ENCODE data around the gene VPS4B. TPM values are rescaled to one million over a fixed set of nuclear protein-coding genes. Genes with fewer than 3 reads are reported as not detected.

VPS4B gene
- 100 to 1,000 TPM in 2 of 3 donors, 10 to 100 TPM in 1; 83.8 to 167 (median 116) TPM for total RNA-seq
- long read RNA-seq, donor 1, transcript VPS4B-201 (11 exons, 3,324 nt): major isoform, 62 of 66 reads
- long read RNA-seq, donor 1, partial matches to known transcripts: 3 of 66 reads
- long read RNA-seq, donor 1, other reads (novel, unspliced or antisense): 1 of 66 reads
- long read RNA-seq, donor 2, transcript VPS4B-201 (11 exons, 3,324 nt): major isoform, 16 of 43 reads
- long read RNA-seq, donor 2, partial matches to known transcripts: 25 of 43 reads
- long read RNA-seq, donor 2, other reads (novel, unspliced or antisense): 0 of 43 reads

- intact Hi-C loops (cut with DNase I, micrococcal nuclease): no loop called here
- peak; percentile 98 for ATAC-seq
- peaks cover 17% of the 10 kb centered on the region for H3K4me1 ChIP-seq (ENCODE audit: low read depth)
- no peaks in the 10 kb centered on the region for H3K36me3 ChIP-seq (ENCODE audit: low read depth)
- TF ChIP-seq CTCF (IDR thresholded peaks at IDR 0.05): no peak
- H3K9me3 ChIP-seq: no peaks in the 10 kb centered on the region
- peak; percentile 99 to 100 (median 100) for DNase-seq
- H3K4me3 ChIP-seq: peak within 1 kb of the TSS; percentile 90
Observed at GRCh38 chr18:63422087-63422863, at the start of gene VPS4B. Gene VPS4B, minus strand, starts transcription at chr18:63422476. Its CDS starts 217 bp downstream, at chr18:63422259.

- intact Hi-C loops (cut with DNase I, micrococcal nuclease): no loop called here
- Histone ChIP-seq H3K4me3 (no peak overlapping the region), H3K36me3 (ENCODE audit: low read depth) (no peaks in the 10 kb centered on the region), H3K9me3 (no peaks in the 10 kb centered on the region), H3K4me1 (ENCODE audit: low read depth) (no peaks in the 10 kb centered on the region)
- DNase-seq (no peak), ATAC-seq (no peak)
- TF ChIP-seq CTCF (IDR thresholded peaks at IDR 0.05): no peak
Observed at GRCh38 chr18:63470751-63471150, 48.5 kb upstream of the VPS4B start.

GRCh38 chr18:63468575-63468974 is 46.3 kb upstream of the VPS4B start:
- Histone ChIP-seq H3K4me3 (no peak overlapping the region), H3K9me3 (no peaks in the 10 kb centered on the region), H3K4me1 (ENCODE audit: low read depth) (no peaks in the 10 kb centered on the region), H3K36me3 (ENCODE audit: low read depth) (no peaks in the 10 kb centered on the region)
- intact Hi-C loops (cut with DNase I, micrococcal nuclease): no loop called here
- no peak for TF ChIP-seq CTCF (IDR thresholded peaks at IDR 0.05)
- no peak for ATAC-seq
- no peak for DNase-seq

- H3K9me3 ChIP-seq: no peaks in the 10 kb centered on the region
- TF ChIP-seq CTCF (IDR thresholded peaks at IDR 0.05): no peak
- no peak for ATAC-seq
- no peaks in the 10 kb centered on the region for H3K36me3 ChIP-seq (ENCODE audit: low read depth)
- DNase-seq: no peak
- H3K4me1 ChIP-seq (ENCODE audit: low read depth): no peaks in the 10 kb centered on the region
- intact Hi-C loops (cut with DNase I, micrococcal nuclease): no loop called here
- no peak overlapping the region for H3K4me3 ChIP-seq
Observed at GRCh38 chr18:63467699-63468098, 45.4 kb upstream of the VPS4B start.

GRCh38 chr18:63465059-63465458 is 42.8 kb upstream of the VPS4B start:
- no peak for ATAC-seq
- H3K4me3 ChIP-seq: no peak overlapping the region
- intact Hi-C loops (cut with DNase I, micrococcal nuclease): no loop called here
- no peaks in the 10 kb centered on the region for H3K9me3 ChIP-seq
- no peaks in the 10 kb centered on the region for H3K36me3 ChIP-seq (ENCODE audit: low read depth)
- no peak for TF ChIP-seq CTCF (IDR thresholded peaks at IDR 0.05)
- DNase-seq: no peak
- H3K4me1 ChIP-seq (ENCODE audit: low read depth): no peaks in the 10 kb centered on the region
